Spinal cord (tissue), 10 donors: ENCODE results near the gene ARHGEF9. TPM values are rescaled to one million over a fixed set of nuclear protein-coding genes. Genes with fewer than 3 reads are reported as not detected.
A peak's percentile ranks its signal among the peaks of the same experiment; 100 is the strongest.

Experiments
- DNase-seq, 6 donors: peaks; one replicate each; pipeline versions ENCODE4 v3.0.0 to v3.0.0-alpha.2; 2013 to 2015; ENCODE audit warnings: low spot score in 6 of 6, low read depth in 4 of 6
- H3K27ac ChIP-seq: one replicate; pipeline ENCODE4 v1.5.1; 2013; ENCODE audit warnings: low read depth, low read length, control low read depth
- H3K27me3 ChIP-seq: one replicate; pipeline ENCODE4 v1.6.1; 2013; ENCODE audit warnings: low read length; ENCODE audit not compliant: control insufficient read depth, insufficient read depth
- H3K36me3 ChIP-seq: one replicate; pipeline ENCODE4 v1.6.1; 2013; ENCODE audit warnings: low read length; ENCODE audit not compliant: control insufficient read depth, insufficient read depth
- H3K4me1 ChIP-seq: one replicate; pipeline ENCODE4 v1.6.1; 2013; ENCODE audit warnings: low read length; ENCODE audit not compliant: control insufficient read depth, insufficient read depth
- H3K4me3 ChIP-seq: one replicate; pipeline ENCODE4 v1.5.1; 2013; ENCODE audit warnings: low read depth, low read length, control low read depth
- H3K9me3 ChIP-seq: one replicate; pipeline ENCODE4 v1.6.1; 2013; ENCODE audit warnings: low read length; ENCODE audit not compliant: control insufficient read depth, insufficient read depth
- WGBS: methylation state at CpG from one replicate; pipeline ENCODE4 v1.1.5; 2013; ENCODE audit warnings: missing lambda C conversion rate; ENCODE audit not compliant: insufficient coverage; 5-methylcytosine and 5-hydroxymethylcytosine counted together
- polyA plus RNA-seq, 2 donors: library from polyadenylated mRNA; unstranded; fragments of 120-200 nt; gene quantifications; one replicate each; pipeline ENCODE4 v1.2.1, GENCODE V29; 2013; ENCODE audit not compliant: insufficient read length in 2 of 2
- total RNA-seq, 2 donors: library from RNA; depleted of rRNA in 1 of 2; stranded (reverse); fragments of 120-200 nt in 1 of 2; fragments of >200 nt in 1 of 2; gene quantifications; one replicate each; pipeline versions ENCODE4 v1.2.3 to v1.2.4, GENCODE V29; 2013 to 2014
- donor health status: healthy.

Gene ARHGEF9
- total and polyA plus RNA-seq, 4 donors, result 56.0 to 81.7 (median 65.8) TPM

DNA sequence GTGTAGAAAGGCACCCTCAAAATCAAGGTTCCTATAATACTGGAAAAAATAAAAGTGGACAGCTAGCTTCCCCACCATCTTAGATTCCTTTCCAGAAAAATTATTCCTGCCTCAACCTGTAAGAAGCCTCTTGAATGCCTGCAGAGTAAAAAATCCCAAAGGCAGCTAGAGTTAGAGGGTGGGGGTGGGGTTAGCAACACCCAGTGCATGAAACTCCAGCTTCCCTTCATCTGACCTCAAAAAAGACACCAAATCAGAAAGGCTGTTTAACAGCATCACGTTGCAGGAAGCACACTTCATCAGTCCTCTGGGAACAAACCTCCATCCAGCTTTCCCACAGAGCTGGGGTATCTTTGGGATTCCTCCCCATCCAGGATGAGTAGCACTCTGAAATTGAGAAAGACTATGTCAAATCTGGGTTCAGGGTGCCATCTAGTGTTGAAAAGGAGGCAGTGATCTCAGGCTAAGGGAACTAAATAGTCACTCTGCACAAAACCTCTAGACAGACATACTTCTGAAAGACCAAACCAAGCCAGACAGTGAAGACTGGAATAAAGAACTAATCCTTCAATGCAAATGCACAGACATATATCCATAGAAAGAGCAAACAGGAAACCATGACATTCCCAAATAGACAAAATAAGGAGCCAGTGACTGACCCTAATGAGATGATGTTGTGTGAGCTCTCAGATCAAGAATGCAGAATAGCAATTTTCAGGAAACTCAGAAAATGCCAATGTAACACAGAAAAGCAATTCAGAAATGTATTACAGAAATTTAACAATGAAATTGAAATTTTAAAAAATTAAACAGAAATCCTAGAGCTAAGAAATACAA is 97.9 kb downstream of the ARHGEF9 start:
- H3K27me3 ChIP-seq, result no peaks in the 10 kb centered on the region
- DNase-seq, result peak in 2 of 6 donors; percentile 1 to 6
- no peak overlapping the region for H3K27ac ChIP-seq
- 0% methylated on average over 1 of the region's 1 CpG for WGBS
- no peaks in the 10 kb centered on the region for H3K36me3 ChIP-seq
- H3K4me3 ChIP-seq, result no peak overlapping the region
- H3K9me3 ChIP-seq, result peaks cover 2% of the 10 kb centered on the region
- no peaks in the 10 kb centered on the region for H3K4me1 ChIP-seq

DNA sequence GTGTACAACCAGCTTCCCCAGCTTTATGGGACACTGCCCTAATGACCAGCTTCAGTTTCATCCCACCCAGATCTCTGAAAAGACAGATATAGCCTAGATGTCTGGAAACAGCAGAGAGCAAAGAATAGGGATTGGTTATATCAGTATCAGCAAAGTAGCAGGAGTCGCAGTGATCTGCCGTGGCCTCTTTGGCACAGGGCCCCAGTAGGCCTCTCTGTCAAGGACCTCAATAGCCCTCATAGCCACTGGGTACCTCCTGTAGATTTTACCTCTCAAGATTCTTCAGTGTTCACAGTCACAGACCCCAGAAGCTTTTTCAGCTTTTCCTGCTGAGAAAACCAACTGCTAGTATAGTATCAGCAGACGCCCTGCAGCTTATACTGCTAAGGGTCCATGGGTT is 104.6 kb downstream of the ARHGEF9 start:
- 92% methylated on average over 2 of the region's 3 CpGs for WGBS
- no peak overlapping the region for H3K4me3 ChIP-seq
- no peaks in the 10 kb centered on the region for H3K4me1 ChIP-seq
- no peak for DNase-seq
- peaks cover 2% of the 10 kb centered on the region for H3K36me3 ChIP-seq
- H3K27me3 ChIP-seq, result no peaks in the 10 kb centered on the region
- H3K27ac ChIP-seq, result no peak overlapping the region
- H3K9me3 ChIP-seq, result peaks cover 2% of the 10 kb centered on the region

- H3K4me3 ChIP-seq, result no peak overlapping the region
- H3K4me1 ChIP-seq, result no peaks in the 10 kb centered on the region
- WGBS, result no CpG with 5 or more reads among the region's 3 CpGs
- DNase-seq, result no peak
- peaks cover 2% of the 10 kb centered on the region for H3K9me3 ChIP-seq
- no peaks in the 10 kb centered on the region for H3K27me3 ChIP-seq
- H3K27ac ChIP-seq, result no peak overlapping the region
- H3K36me3 ChIP-seq, result peaks cover 2% of the 10 kb centered on the region
Measured at GRCh38 chrX:63679432-63679831, 105.6 kb downstream of the ARHGEF9 start.

DNA sequence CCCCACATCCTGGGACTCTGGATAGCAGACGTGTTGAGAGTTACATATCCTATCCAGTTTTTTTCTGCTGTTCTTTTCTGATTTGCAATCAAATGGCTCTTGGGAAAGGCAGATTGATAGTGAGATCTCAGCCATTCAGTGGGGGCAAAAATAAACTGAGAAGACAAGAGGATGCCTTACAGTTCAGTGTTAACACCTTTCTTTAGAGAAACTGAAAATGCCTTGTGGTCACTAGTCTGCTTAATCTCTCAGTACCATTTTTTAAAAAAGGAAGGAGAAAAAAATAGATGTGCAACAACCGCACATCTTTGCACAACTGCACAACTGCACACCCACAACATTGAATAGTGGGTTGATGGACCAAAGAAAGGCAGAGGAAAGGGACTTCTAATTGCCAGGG is 109.3 kb downstream of the ARHGEF9 start:
- DNase-seq, result no peak
- Histone ChIP-seq H3K4me1 (no peaks in the 10 kb centered on the region), H3K4me3 (no peak overlapping the region), H3K36me3 (peaks cover 2% of the 10 kb centered on the region), H3K9me3 (no peaks in the 10 kb centered on the region), H3K27me3 (no peaks in the 10 kb centered on the region), H3K27ac (no peak overlapping the region)
- WGBS, result 40% methylated on average over 1 of the region's 2 CpGs

GRCh38 chrX:63673896-63674295 is 111.1 kb downstream of the ARHGEF9 start:
- no peaks in the 10 kb centered on the region for H3K9me3 ChIP-seq
- no peak overlapping the region for H3K27ac ChIP-seq
- H3K36me3 ChIP-seq, result peaks cover 2% of the 10 kb centered on the region
- DNase-seq, result no peak
- no peak overlapping the region for H3K4me3 ChIP-seq
- H3K27me3 ChIP-seq, result no peaks in the 10 kb centered on the region
- no peaks in the 10 kb centered on the region for H3K4me1 ChIP-seq
- 93% methylated on average over 4 of the region's 4 CpGs for WGBS

GRCh38 chrX:63664741-63665140 is 120.3 kb downstream of the ARHGEF9 start:
- H3K27ac ChIP-seq, result no peak overlapping the region
- H3K9me3 ChIP-seq, result no peaks in the 10 kb centered on the region
- DNase-seq, result no peak
- peaks cover 12% of the 10 kb centered on the region for H3K36me3 ChIP-seq
- H3K4me1 ChIP-seq, result no peaks in the 10 kb centered on the region
- H3K27me3 ChIP-seq, result no peaks in the 10 kb centered on the region
- no peak overlapping the region for H3K4me3 ChIP-seq

GRCh38 chrX:63664083-63664482 is 120.9 kb downstream of the ARHGEF9 start:
- no peaks in the 10 kb centered on the region for H3K4me1 ChIP-seq

DNA sequence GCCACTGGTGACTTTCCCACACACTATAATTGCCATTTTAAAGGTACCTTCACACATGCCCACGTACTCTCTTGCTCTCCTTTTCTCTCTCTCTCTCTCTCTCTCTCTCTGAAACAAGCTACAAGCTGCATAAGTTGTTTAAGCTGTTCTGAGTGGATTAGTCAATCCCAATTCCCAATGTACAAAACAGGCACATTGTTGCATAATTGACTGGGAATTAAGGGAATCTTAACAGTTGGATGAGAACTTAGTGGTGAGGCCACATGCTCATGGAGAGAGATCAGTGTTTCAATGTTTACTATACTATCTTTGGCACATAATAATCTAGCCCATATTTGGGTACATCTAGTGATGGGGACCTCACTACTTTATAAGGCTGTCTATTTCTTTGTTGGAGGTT is 123.3 kb downstream of the ARHGEF9 start:
- no peaks in the 10 kb centered on the region for H3K9me3 ChIP-seq
- no peak overlapping the region for H3K27ac ChIP-seq
- H3K4me1 ChIP-seq, result no peaks in the 10 kb centered on the region
- H3K36me3 ChIP-seq, result peaks cover 8% of the 10 kb centered on the region
- H3K4me3 ChIP-seq, result no peak overlapping the region
- WGBS, result no CpG with 5 or more reads among the region's 1 CpG
- no peak for DNase-seq
- no peaks in the 10 kb centered on the region for H3K27me3 ChIP-seq

More at GRCh38 chrX:63664083-63664482, 120.9 kb downstream of the ARHGEF9 start:
- Histone ChIP-seq H3K9me3 (no peaks in the 10 kb centered on the region), H3K4me3 (no peak overlapping the region), H3K27ac (no peak overlapping the region), H3K27me3 (no peaks in the 10 kb centered on the region), H3K36me3 (peaks cover 12% of the 10 kb centered on the region)
- no peak for DNase-seq
- 70% methylated on average over 1 of the region's 1 CpG for WGBS

- H3K9me3 ChIP-seq, result no peaks in the 10 kb centered on the region
- no peak overlapping the region for H3K4me3 ChIP-seq
- H3K4me1 ChIP-seq, result no peaks in the 10 kb centered on the region
- DNase-seq, result no peak
- WGBS, result 75% methylated on average over 1 of the region's 1 CpG
- H3K27me3 ChIP-seq, result no peaks in the 10 kb centered on the region
- no peak overlapping the region for H3K27ac ChIP-seq
- no peaks in the 10 kb centered on the region for H3K36me3 ChIP-seq
Measured at GRCh38 chrX:63658920-63659319, 126.1 kb downstream of the ARHGEF9 start.

DNA sequence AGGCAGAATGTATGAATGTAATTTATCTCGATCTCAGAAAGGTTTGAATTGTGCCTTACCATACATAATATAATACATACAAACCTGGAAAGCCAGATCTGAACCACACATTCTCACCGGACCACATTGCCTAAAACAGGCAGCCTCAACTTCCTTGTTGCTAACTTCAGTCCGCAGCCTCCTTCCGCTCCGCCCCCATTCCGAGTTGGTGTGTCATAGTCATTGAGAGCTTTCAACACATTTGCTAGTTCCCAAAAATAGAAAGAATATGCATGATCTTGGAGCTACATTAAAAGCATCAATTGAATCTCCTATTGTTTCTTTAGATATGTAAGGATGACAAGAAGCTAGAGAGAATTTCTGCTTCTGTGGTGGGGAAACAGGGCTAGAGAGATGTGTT is 127.2 kb downstream of the ARHGEF9 start:
- Histone ChIP-seq H3K27ac (no peak overlapping the region), H3K27me3 (no peaks in the 10 kb centered on the region), H3K4me1 (no peaks in the 10 kb centered on the region), H3K9me3 (no peaks in the 10 kb centered on the region), H3K36me3 (no peaks in the 10 kb centered on the region), H3K4me3 (no peak overlapping the region)
- 89% methylated on average over 1 of the region's 6 CpGs for WGBS
- DNase-seq, result no peak
